NOMO-1 treated with DMSO at 0.1 percent for 48 hours (cell line): ENCODE data around the gene NUDT16L1.

ENCODE experiments used
- DNase-seq: peaks from one replicate; lab custom pipeline; 2025; ENCODE audit not compliant: unreplicated experiment; lab: John Stamatoyannopoulos, UW

The NUDT16L1 gene

DNA sequence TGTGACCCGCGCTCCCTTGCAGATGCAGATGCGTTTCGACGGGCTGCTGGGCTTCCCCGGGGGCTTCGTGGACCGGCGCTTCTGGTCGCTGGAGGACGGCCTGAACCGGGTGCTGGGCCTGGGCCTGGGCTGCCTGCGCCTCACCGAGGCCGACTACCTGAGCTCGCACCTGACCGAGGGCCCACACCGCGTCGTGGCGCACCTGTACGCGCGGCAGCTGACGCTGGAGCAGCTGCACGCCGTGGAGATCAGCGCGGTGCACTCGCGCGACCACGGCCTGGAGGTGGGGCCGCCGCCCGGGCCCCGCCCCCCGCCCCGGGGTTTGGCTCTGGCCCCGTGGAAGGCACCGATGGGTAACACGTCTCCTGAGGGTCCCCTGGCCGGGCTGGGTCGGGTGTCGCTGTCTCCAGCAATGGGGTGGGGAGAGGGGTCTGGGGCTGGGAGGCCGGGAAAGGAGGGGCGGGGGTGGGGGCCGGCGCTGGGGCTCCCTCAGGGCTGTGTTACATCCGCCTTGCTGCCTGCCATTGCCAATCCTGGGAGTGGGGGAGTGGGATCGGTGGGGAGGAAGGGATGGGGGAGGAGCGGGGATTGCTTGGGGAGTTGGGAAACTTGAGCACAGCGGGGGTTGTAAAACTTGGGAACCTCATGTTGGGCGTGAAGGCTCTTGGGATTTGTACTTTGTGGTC, 737 bp downstream of the NUDT16L1 start:
- DNase-seq, result no peak

DNA sequence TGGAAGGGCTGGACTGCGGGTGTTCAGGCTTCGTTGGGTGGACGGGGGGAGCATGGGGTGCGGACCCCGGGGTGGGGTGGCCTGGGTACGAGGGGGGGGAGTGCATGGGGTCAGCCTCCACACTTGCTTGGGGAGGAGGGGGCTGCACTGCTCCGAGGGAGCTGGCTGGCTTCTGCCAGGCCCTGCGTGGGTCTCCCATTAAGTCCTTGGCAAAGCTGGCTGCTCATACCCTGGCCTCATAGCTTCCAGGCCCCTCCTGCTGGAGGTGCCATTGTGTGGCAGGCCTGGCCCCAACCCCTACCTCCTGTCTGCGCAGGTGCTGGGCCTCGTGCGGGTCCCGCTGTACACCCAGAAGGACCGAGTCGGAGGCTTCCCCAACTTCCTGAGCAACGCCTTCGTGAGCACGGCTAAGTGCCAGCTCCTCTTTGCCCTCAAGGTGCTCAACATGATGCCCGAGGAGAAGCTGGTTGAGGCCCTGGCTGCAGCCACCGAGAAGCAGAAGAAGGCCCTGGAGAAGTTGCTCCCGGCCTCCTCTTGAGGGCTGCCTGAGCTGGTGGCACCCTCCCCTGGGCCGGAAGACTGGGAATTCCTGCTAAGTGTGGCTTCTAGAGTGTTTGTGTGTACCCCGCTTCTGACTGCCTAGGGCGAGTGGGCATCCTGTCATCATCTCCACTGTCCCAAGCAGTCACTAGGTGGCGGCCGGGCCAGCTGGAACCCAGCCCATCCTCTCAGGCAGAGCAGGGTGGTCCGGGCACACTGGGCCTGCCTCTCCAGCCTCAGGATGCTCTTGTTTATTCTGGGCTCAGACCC, 1.5 kb downstream of the NUDT16L1 start:
- DNase-seq, result no peak

DNA sequence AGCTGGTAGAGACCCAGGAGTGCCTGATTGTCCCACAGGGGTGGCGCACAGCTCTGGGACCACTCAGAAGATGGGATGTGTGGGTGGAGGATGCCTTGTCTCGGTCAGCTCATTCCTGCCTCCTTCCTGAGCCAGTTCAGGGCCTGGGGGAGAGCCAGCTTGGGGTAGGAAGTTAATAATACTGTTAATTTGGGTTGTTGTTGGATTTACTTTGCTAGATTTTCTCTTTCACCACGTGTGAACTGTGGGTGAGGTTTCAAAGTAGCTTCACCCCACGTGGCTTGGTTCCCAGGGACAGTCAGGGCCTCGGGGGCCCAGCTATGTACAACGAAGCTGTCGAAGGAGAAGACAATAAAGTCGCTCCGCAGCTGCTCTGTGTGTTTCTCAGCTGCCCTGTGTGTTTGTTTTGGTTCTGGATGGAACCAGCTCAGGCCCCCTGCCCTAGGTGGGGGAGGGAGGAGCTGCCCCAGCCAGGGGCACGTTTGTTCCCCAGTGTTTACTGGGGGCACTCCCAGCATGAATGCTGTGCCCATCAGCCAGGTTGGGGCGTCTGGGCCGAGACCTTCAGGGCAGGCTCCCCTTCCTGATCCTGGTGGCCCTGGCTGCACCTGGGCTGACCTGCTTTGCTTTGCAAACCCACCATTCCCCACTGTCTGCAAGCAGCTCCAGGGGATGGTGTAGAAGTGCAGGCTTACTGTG, 2.3 kb downstream of the NUDT16L1 start:
- DNase-seq, result no peak

DNA sequence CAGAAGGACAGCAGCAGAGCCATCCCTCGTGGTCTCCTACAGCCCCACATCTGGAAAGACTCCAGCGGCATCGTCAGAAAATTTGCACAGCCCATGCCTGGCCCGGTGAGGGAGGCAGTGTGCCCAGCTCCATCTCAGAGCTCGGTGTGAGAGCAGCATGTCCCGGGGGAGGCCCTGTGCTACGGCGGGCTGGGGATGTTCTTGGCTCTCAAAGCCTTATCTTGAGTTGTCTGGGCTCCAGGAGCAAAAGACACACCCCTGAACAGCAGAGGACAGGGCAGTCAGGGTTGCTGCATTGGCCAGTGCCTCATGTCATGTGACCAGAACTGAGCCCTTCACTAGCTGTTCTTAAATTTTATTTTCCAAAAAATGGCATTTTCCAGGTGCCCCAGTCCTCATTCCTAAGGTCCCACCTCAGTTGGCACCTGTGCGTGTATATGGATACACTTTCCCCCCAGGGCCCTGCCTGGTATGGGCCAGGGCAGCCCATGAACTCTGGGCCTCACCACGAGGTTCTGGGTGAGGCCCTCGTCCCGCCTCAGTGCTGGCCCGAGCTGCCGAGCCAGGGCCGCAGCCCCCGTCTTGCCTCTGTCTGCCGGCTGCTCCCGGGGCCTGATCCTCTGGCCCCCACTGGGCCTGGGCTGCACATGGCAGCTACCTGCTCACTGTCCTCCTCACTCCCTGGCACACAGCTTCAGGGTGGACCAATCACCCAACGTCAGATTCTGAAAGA, 3.0 kb downstream of the NUDT16L1 start:
- no peak for DNase-seq

DNA sequence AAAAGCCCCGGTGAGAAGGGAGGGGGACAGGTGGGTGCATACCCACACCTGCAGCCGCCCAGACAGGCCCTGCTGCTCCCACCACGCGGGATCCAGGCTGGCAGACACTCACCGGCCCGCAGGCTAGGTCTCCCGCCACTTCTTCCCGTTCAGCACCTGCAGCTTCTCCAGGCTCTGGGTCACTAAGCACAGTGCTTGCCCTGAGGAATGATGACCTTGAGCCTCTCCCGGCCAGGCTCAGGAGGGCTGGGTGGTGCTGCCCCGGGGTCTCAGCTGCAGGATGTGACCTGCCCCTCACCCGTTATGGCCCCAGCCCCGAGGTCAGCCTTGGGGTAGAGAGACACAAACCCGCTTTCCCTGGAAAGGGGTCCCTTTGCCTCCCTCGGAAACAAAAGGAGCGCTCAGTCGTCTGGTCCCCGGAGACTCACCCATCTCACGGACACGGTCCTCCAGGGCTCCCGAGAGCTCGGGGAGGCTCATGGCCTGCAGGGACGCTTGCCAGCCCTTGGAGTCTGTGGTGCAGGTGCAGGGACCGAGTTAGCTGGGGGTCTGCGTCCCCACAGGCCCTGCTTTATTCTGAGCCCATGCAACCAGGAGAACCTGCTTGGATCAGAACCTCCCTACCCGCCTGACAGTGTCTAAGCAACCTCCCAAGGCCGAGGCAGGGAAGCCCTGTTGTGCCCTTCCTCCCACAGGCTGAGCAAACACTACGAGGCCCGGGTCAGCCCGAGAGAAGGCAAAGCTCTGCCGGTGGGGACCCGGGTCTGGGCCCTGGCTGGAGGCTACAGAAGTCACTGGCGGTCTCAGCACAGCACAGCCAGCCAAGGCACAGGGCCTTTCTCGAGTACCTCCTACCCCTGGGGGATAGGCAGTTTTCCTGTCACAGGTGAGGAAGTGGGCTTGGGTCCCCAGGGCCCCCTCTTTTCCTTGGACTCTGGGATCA, 3.8 kb downstream of the NUDT16L1 start:
- DNase-seq, result no peak

DNA sequence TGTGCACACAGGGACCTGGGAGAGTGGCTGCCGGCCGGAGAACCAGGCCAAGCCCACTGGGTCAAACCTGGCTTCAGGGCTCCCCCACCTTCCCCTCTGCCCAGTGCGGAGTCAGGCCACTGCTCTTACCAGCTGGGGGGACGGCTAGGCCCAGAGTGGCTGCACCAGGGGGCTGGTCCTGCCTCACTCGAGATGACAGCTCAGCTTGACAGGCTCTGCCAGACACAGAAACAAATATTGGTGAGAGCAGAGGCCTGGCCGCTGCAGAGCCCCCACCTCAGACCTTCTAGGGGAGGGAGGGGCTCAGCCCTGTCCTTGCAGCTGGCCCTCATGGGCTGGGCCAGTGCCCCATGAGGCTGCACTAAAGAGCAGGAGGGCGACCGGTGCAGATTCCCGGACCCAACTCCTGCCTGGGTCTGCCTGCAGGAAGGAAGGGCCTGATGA, 4.5 kb downstream of the NUDT16L1 start:
- no peak for DNase-seq

DNA sequence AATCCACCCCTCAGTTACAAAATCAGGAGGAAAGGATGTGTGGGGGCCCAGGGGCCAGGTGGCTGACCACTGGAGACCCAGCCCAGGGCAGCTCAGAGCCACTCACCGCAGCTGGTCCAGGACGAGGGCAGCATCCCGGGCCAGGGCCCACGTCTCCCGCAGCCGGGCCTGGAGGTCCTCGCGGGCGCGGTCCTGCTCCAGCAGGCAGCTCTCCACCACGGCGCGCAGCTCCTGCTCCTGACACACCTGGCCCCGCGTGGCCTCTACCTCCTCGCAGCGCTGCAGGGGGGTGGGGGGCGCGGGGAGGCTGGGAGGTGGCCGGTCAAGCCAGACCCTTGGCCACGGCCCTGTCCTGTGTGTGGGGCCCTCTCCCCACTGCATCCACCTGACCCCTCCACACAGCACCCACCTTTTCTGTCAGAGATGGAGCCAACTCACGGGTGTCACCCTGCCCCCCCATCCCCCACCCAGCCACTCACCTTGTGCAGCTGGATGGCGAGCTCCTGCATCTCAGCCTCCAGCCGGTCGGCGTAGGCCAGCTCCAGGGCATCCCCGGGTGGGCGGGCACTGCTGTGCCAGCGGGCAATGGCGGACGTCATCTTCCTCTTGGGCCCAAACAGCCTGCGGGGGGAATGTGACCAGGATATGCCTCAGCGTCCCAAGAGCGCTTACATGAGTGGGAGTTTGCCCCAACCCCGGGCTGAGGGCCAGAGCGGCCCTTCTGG, 5.1 kb downstream of the NUDT16L1 start:
- DNase-seq, result no peak

DNA sequence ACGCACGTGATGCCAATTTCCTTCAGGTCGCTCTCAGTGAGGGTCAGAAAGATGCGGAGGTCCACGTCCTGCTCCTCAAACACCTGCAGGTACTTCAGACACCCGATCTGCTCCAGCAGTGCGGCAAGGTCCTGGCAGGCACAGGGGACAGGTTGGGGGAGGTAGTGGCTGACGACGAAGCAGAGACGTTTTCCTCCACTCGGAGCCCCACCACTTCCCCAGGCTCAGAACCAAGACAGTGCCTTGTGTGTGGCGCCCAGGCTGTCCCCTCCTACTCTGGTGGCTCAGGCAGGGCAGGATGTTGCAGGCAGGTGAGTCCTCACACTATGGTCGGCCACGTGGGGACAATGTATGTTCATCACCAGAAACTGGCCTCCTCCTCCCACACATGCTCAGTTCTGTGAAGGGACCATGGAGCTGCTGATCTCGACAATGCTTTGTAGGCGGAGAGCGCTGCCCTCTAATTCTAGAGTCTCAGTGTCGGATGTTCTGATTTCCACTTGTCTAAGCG, 5.7 kb downstream of the NUDT16L1 start:
- no peak for DNase-seq

DNA sequence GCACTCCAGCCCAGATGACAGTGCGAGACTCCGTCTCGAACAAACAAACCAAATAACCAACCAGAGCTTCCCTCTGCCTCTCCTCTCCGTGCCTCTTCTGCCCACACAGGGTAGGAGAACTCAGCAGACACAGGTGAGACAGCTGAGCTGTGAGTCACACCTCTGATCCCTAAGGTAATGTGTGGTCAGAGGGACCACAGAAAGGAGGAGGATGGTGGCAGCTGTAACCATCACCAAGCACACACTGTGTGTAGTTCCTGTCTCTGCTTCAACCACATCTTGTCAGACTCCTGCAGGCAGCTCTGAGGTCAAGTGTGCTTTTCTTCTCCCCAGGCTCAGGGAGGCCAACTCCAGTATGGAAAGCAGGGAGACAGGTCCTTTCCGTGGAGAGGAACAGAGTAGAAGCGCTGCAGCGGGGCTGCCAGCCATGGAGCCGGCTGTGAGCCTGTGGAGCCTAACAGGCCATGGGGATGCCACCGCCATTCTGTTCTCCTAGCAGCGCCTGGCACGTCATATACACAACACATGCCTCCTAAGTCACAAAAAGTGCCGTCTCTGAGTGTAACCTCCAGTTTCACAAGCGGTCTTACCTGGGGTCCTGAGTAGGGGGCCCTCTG, 7.1 kb downstream of the NUDT16L1 start:
- DNase-seq, result no peak

DNA sequence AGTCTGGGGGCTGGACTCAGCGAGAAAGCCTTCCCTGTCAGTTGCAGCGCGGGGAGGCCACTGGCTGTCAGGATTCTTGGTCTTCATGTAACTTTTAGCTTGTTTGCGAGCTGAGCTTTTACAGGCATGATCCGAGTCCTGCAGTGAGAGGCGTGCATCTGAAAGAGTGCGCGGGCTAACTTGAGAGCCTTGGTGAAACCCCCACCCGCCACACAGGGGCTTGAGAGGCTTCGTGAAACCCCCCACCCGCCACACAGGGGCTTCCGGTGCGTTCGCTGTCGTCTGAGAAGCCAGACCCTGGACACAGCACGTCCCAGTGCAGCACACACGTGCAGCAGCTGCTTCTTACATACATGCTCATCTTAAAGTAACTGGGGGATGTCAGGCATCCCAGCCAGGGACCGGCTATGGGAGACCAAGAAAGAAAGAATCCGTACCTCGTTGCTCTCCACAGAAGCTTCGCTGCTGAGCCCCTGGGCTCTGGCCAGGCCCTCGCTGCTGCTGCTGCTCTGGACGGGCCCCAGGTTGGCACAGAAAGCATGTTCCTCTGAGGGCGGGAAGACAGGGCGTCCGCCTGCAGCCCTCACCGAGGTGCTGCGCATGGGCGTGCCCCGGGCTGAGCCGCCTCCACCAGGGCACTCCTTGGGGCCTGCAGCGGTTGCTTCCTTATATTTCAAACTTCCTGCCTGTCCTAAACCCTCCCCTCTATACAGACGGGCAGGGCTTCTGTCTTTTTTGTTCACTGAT, 7.8 kb downstream of the NUDT16L1 start:
- no peak for DNase-seq

DNA sequence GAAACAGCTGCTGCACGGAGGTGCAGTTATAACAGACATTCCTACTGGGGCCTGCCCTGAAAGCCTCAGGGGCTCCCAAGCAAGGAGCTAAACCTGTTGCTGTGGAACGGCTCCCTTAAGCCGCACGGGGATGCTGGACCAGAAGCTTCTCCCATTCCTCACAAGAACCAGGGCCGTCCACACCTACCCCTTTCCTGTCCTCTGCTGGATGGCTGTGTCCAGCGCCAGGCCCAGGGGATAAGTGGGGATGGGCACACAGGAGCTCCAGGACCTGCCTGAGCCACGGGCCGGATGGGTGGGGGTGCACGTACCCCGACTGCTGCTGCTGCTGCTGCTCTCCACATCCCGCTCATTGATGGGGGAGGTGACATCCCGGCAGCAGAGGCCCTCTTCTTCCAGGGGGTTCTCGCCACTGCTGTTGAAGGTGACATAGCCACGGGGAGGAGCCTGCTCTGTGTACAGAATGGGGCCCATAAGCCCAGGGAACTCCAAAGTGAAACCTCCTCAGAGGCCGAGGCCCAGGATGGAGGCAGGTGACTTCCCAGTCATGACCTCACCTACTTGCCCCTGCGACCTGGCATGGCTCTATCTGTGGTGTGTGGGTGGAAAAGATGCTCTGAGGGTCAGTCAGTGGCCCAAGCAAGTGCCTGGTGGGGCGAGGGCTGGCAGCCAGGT, 8.6 kb downstream of the NUDT16L1 start:
- DNase-seq, result no peak

DNA sequence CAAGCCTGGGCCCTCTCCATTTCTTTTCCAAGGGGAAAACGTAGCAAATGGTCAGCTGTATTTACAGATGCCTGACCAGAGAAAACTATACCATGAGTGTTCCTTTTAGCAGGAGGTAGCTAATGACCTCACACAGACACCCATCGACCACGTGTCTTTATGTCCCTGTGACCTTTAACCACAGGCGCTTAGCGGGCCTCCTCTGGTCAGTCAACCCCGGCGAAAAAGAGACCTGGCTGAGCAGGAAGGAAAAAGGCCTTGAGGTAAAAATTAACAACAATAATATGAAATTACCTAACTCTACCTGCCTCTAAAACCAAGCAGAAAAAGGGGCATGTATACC, 9.1 kb downstream of the NUDT16L1 start:
- DNase-seq, result no peak

DNA sequence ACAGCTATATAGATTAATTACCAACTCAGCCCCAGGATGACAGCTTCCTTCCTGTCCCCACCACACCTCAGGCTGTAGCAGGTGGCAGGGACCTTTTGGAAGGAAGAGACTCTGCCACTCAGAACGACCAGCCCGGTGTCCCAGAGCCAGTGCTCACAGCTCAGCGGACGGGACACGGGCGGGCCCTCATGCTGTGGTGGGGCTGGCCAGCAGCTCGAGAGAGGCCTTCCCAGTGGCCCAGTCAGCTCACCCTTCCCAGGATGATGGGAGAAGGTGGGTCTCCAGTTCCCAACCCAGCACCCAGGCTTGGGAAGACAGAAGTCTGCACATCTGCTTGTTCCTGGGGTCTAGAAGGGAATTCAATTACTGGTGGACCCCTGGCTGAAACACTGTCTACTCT, 10.5 kb downstream of the NUDT16L1 start:
- no peak for DNase-seq

DNA sequence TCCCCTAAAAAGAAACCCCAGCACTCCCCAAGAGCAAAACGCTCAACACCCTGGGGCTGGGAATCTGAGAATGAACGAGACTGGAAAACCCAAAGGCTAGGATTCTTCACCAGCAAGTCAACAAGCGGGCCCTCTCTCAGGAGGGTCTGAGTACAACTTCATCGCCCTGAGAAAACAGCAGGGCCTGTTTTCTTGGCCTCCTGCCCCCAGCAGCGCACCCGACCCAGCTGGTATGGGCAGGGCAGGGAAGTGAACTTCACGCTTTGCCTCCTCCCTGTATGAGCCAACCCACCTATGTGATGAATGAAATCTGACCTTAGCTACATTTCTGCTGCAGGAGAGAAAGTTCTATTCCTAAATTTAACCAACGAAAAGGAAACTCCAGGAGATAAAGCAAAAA, 11.1 kb downstream of the NUDT16L1 start:
- no peak for DNase-seq

DNA sequence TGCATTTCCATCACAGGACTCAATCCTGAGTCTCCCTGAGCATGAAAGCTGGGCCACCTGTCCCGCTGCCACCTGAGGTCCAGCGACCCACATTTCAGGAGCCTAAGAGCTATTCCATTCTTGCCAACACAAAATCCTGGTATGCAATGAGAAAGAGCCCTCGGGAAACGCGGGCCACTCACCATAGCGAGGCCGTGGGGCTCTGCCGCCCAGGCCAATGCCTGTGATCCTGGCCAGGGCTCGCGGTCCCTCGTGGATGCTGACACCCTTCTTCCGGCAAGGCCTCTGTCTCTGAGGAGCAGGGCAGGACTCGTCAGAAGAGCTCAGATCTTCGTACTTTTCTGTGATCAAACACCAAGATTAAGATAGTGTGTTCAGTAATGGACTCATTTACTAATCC, 11.6 kb downstream of the NUDT16L1 start:
- DNase-seq, result no peak

DNA sequence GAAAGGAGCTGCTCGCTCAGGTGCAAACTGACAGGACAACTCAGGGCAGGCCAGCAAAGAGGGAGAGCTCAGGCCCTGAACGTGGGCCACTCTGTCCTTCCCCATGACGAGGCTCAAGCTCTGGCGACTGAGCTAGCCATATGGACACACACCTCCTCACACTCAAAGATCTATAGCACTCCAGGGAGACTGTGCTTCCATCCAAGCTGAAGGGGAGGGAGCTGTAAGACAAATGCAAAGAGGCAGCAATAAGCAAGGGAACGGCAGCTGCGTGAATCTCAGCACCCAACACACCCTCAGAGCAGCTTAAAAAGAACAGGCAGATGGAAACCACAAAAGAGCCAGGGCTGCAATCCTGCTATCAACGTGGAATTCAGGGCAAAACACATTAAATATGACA, 13.5 kb downstream of the NUDT16L1 start:
- DNase-seq, result no peak

DNA sequence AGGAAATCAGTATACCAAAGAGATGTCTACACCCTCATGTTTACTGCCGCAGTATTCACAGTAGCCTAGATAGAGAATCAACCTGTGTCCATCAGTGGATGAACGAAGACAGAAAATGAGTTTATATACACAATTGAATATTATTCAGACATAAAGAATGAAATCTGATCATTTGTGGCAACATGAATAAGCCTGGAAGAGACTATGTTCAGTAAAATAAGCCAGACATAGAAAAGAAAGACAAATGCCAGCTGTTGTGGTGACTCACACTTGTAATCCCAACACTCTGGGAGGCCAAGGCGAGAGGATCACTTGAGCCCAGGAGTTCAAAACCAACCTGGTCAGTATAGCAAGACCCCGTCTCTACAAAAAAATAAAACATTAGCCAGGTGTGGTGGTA, 16.1 kb downstream of the NUDT16L1 start:
- no peak for DNase-seq
